ENCODE measurements around the gene BMP6.

GRCh38 chr6:7737106-7737505 lies 11.2 kb downstream of the BMP6 start:
- TF ChIP-seq, protein P1, sequence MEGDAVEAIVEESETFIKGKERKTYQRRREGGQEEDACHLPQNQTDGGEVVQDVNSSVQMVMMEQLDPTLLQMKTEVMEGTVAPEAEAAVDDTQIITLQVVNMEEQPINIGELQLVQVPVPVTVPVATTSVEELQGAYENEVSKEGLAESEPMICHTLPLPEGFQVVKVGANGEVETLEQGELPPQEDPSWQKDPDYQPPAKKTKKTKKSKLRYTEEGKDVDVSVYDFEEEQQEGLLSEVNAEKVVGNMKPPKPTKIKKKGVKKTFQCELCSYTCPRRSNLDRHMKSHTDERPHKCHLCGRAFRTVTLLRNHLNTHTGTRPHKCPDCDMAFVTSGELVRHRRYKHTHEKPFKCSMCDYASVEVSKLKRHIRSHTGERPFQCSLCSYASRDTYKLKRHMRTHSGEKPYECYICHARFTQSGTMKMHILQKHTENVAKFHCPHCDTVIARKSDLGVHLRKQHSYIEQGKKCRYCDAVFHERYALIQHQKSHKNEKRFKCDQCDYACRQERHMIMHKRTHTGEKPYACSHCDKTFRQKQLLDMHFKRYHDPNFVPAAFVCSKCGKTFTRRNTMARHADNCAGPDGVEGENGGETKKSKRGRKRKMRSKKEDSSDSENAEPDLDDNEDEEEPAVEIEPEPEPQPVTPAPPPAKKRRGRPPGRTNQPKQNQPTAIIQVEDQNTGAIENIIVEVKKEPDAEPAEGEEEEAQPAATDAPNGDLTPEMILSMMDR (IDR thresholded peaks at IDR 0.05), result no peak
- no peak for TF ChIP-seq POLR2A (IDR thresholded peaks at IDR 0.05)
